HepG2 (cell line): ENCODE results near the gene TAF7. TPM values are rescaled to one million over a fixed set of nuclear protein-coding genes. Genes with fewer than 3 reads are reported as not detected.
A peak's percentile ranks its signal among the peaks of the same experiment; 100 is the strongest.

Experiments used
- ATAC-seq: fragments of 200-7000 bp; cut with Tn5 transposase; 3 replicates; pipeline ENCODE4 v1.9.1; 2020; ENCODE audit warnings: mild to moderate bottlenecking, moderate library complexity
- BruUV-seq: library from RNA; stranded (reverse); fragments of 400-500 nt; replicated peaks from 2 replicates; lab custom pipeline; 2021; lab: Mats Ljungman, UMichigan
- CTCF ChIA-PET: fragments of 300-600 bp; formaldehyde crosslinking; extraction: SDS; loops from one replicate; lab custom pipeline; 2021; ENCODE audit warnings: low total read pairs, inconsistent platforms, low intra/inter-chr PET ratio; lab: Yijun Ruan, JAX
- POLR2A ChIA-PET: fragments of 350-600 bp; sonication (Branson Sonifier 250); formaldehyde crosslinking; loops from one replicate; lab custom pipeline; 2020; ENCODE audit warnings: antibody characterized with exemption, inconsistent platforms; lab: Yijun Ruan, JAX
- DNase-seq: peaks from one replicate; pipeline ENCODE4 v3.0.0-alpha.2; 2015; ENCODE audit warnings: low spot score
- FAIRE-seq: peaks from 3 replicates; lab custom pipeline; 2011; peaks lifted over from hg19 to GRCh38; lab: Jason Lieb, UNC
- H2AFZ ChIP-seq: one replicate; pipeline ENCODE4 v1.6.1; 2011; ENCODE audit warnings: low read length, inconsistent platforms
- H3K27ac ChIP-seq: fragments of 300-600 bp; 3 replicates; pipeline ENCODE4 v1.8.0; 2011; ENCODE audit warnings: mixed run types, mild to moderate bottlenecking, mixed read lengths, low read length, inconsistent platforms; ENCODE audit not compliant: insufficient read depth; ENCODE audit errors: extremely low read length
- H3K27me3 ChIP-seq, 2 experiments: fragments of 200-600 bp in 1 of 2; 2 replicates in 1 of 2; 3 replicates in 1 of 2; pipeline versions ENCODE4 v1.6.0 to v1.8.0; 2011; ENCODE audit warnings: low read length in 2 of 2, mild to moderate bottlenecking in 2 of 2, moderate library complexity in 2 of 2, inconsistent platforms in 1 of 2; ENCODE audit not compliant: insufficient read depth in 2 of 2, control insufficient read depth in 1 of 2
- H3K36me3 ChIP-seq, 2 experiments: fragments of 200-600 bp in 1 of 2; replicated peaks in 1 of 2; 2 replicates in 1 of 2; 3 replicates in 1 of 2; pipeline versions ENCODE4 v1.5.1 to v1.8.0; 2011; ENCODE audit warnings: low read length in 2 of 2, inconsistent platforms in 1 of 2; ENCODE audit not compliant: insufficient read depth in 2 of 2, control insufficient read depth in 1 of 2
- H3K4me1 ChIP-seq: 2 replicates; pipeline ENCODE4 v1.5.1; 2012; ENCODE audit warnings: low read length, inconsistent platforms; ENCODE audit not compliant: insufficient read depth
- H3K4me2 ChIP-seq: 2 replicates; pipeline ENCODE4 v1.6.0; 2011; ENCODE audit warnings: low read depth, low read length, inconsistent platforms
- H3K4me3 ChIP-seq, 3 experiments: fragments of 200-600 bp in 1 of 3; sonication (generic), shearing (Covaris generic) in 1 of 3; replicated peaks in 1 of 3; 2 replicates each; pipeline ENCODE4 v1.5.1; 2011 to 2016; ENCODE audit warnings: low read length in 3 of 3, inconsistent platforms in 2 of 3, low read depth in 2 of 3, mild to moderate bottlenecking in 2 of 3, control low read depth in 1 of 3, mixed read lengths in 1 of 3; ENCODE audit not compliant: insufficient read depth in 1 of 3
- H3K79me2 ChIP-seq: one replicate; pipeline ENCODE4 v1.6.1; 2011; ENCODE audit warnings: low read length, inconsistent platforms; ENCODE audit not compliant: insufficient read depth
- H3K9ac ChIP-seq: 2 replicates; pipeline ENCODE4 v1.6.0; 2011; ENCODE audit warnings: mild to moderate bottlenecking, low read depth, low read length, inconsistent platforms; ENCODE audit not compliant: insufficient read depth
- H3K9me3 ChIP-seq: 2 replicates; pipeline ENCODE4 v1.5.1; 2012; ENCODE audit warnings: mild to moderate bottlenecking, low read length
- H4K20me1 ChIP-seq: 2 replicates; pipeline ENCODE4 v1.6.0; 2011; ENCODE audit warnings: inconsistent platforms, mild to moderate bottlenecking, low read length, moderate library complexity; ENCODE audit not compliant: insufficient read depth
- HNF1A ChIP-seq, 2 experiments: sonication (generic) in 1 of 2; formaldehyde crosslinking in 1 of 2; IDR thresholded peaks; 2 replicates each; pipeline versions ENCODE4 v1.4.0 to v1.6.1; 2016 to 2020; ENCODE audit warnings: borderline replicate concordance in 1 of 2, low read depth in 1 of 2, mild to moderate bottlenecking in 1 of 2, missing genetic modification reagents in 1 of 2
- KAT2B ChIP-seq: fragments of 150-350 bp; IDR thresholded peaks from 2 replicates; pipeline ENCODE4 v1.6.1; 2014; ENCODE audit warnings: low read depth, low read length, borderline replicate concordance
- NR2F1 ChIP-seq, 2 experiments: fragments of 450-650 bp in 1 of 2; formaldehyde crosslinking in 1 of 2; IDR thresholded peaks; 2 replicates each; pipeline versions ENCODE4 v1.5.0 to v1.6.1; 2016 to 2020; ENCODE audit warnings: mild to moderate bottlenecking in 1 of 2, missing compliant biosample characterization in 1 of 2, missing genetic modification reagents in 1 of 2, moderate library complexity in 1 of 2
- TCF12 ChIP-seq, 2 experiments: fragments of 450-650 bp in 1 of 2; sonication (generic) in 1 of 2; formaldehyde crosslinking in 1 of 2; IDR thresholded peaks; 2 replicates each; pipeline versions ENCODE4 v1.6.1 to v1.8.0; 2017 to 2022; ENCODE audit warnings: antibody characterized with exemption in 1 of 2, mild to moderate bottlenecking in 1 of 2, missing genetic modification reagents in 1 of 2, moderate library complexity in 1 of 2
- ZIK1 ChIP-seq: sonication (generic); formaldehyde crosslinking; IDR thresholded peaks from 2 replicates; pipeline ENCODE4 v1.5.0; 2020; ENCODE audit warnings: mild to moderate bottlenecking, low read depth, missing genetic modification reagents, borderline replicate concordance
- ZNF619 ChIP-seq: sonication (generic); formaldehyde crosslinking; IDR thresholded peaks from 2 replicates; pipeline ENCODE4 v1.4.0; 2020; ENCODE audit warnings: mild to moderate bottlenecking, missing genetic modification reagents
- ZNF768 ChIP-seq: sonication (generic); formaldehyde crosslinking; IDR thresholded peaks from 2 replicates; pipeline ENCODE4 v1.4.0; 2020; ENCODE audit warnings: missing genetic modification reagents
- WGBS: methylation state at CpG from one replicate; pipeline ENCODE4 v1.1.6; 2017; ENCODE audit warnings: low lambda C conversion rate; 5-methylcytosine and 5-hydroxymethylcytosine counted together
- in situ Hi-C: cut with HindIII; loops from 2 replicates; pipeline ENCODE4 v1.10.0; 2017; ENCODE audit warnings: low pct_unique_long_range_greater_than_20kb; ENCODE audit not compliant: extremely low pct_ligation_motif_present
- intact Hi-C: fragments of 100-400 bp; cut with micrococcal nuclease; formaldehyde crosslinking; loops from one replicate; pipeline ENCODE4 v1.10.0; 2022; ENCODE audit not compliant: unreplicated experiment
- polyA plus RNA-seq, 8 experiments: library from polyadenylated mRNA; depleted of rRNA in 3 of 8; stranded (reverse) in 7 of 8; unstranded in 1 of 8; fragments of >200 nt; fragmentation: Illumina TruSeq in 4 of 8; extraction: Trizol in 4 of 8; gene quantifications; 2 replicates each; pipeline versions ENCODE4 v1.2.1 to v1.2.3, GENCODE V29; 2011 to 2016; ENCODE audit warnings: low read depth in 4 of 8, missing spikeins in 1 of 8, mixed read lengths in 1 of 8; ENCODE audit not compliant: insufficient read depth in 1 of 8
- total RNA-seq, 5 experiments: library from RNA; depleted of rRNA; stranded (reverse); fragments of >200 nt; fragmentation: Illumina TruSeq; extraction: Trizol; gene quantifications; 2 replicates each; pipeline ENCODE4 v1.2.3, GENCODE V29; 2016; ENCODE audit warnings: low read depth in 1 of 5
- TF ChIP-seq, protein P1 (sequence below): sonication (generic); formaldehyde crosslinking; IDR thresholded peaks from 2 replicates; pipeline ENCODE4 v1.8.1; 2023; ENCODE audit warnings: missing genetic modification reagents, mild to moderate bottlenecking, borderline replicate concordance

Gene TAF7
- total and polyA plus RNA-seq, 2 of the 13 experiments (the other 11 are each of a cell fraction or from before 2014, with no cell fraction given) = 41.6 to 61.5 TPM

GRCh38 chr5:141319699-141320098 lies 885 bp downstream of the TAF7 start:
- no peak for TF ChIP-seq TCF12 (IDR thresholded peaks at IDR 0.05)
- TF ChIP-seq TCF12 (CRISPR knock-in tag; IDR thresholded peaks at IDR 0.05) = no peak
- TF ChIP-seq ZIK1 (CRISPR knock-in tag) = 0 out of 2 replicates have a peak, but pooled peaks have one; percentile 16
- TF ChIP-seq, all 625 proteins: peak for 1
- H3K27me3 ChIP-seq = no peaks in the 10 kb centered on the region; a peak in 1 of 5 replicates
- FAIRE-seq (no peak), ATAC-seq (no peak), DNase-seq (no peak)
- peaks cover 4 to 14% of the 10 kb centered on the region in 2 experiments for H3K36me3 ChIP-seq
- peaks cover 23% of the 10 kb centered on the region for H3K79me2 ChIP-seq
- no peaks in the 10 kb centered on the region for H4K20me1 ChIP-seq
- no peak overlapping the region for H3K9ac ChIP-seq
- ChIA-PET POLR2A (interaction anchor here (1.0 to 2.0 kb wide), 12 partner anchors 10 to 604 kb away, joined by 3 to 22 read pairs (median 4); partner anchors contain the start of genes DELE1, PCDHB2, PCDHGA1 and PCDHGB1), CTCF (interaction anchor here (2.2 kb wide), 1 partner anchor 244 kb away, joined by 9 read pairs; no protein-coding TSS in a partner anchor)
- H3K9me3 ChIP-seq = peaks cover 48% of the 10 kb centered on the region
- no peak overlapping the region for H3K27ac ChIP-seq
- peaks cover 26% of the 10 kb centered on the region for H3K4me1 ChIP-seq
- intact Hi-C loops (no loop called here), in situ Hi-C loops (no loop called here)
- H3K4me3 ChIP-seq = peak overlapping the region; percentile 21 to 83 (median 72); a peak in 4 of 6 replicates
- H2AFZ ChIP-seq = no peak overlapping the region
- no TSS peak for BruUV-seq
- WGBS = 85% methylated on average over 5 of the region's 5 CpGs
- H3K4me2 ChIP-seq = peak overlapping the region; percentile 75

DNA sequence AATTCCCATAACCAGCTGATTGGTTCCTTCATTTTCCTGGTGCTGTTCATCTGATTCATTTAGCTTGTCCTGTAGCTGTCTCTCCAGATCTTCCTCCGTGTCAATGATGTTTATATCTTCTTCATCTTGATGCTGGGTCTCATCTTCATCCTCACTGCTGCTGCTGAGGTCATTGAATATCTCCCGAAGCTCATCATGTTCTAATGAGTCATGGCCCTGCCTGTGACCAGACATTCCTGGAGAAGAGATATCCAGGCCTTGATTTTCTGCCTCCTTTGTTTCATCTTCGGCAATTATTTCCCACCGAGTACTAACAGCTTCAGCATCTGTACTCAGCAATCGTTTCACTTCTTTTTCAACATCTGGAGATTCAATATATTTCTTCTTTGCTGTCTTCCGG lies 1.4 kb downstream of the TAF7 start:
- peaks cover 4 to 14% of the 10 kb centered on the region in 2 experiments for H3K36me3 ChIP-seq
- no peak overlapping the region for H2AFZ ChIP-seq
- in situ Hi-C loops = no loop called here
- ChIA-PET POLR2A (no interaction called here), CTCF (no interaction called here)
- DNase-seq (no peak), ATAC-seq (no peak), FAIRE-seq (no peak)
- 96% methylated on average over 6 of the region's 6 CpGs for WGBS
- no peak overlapping the region; a peak in 1 of 6 replicates for H3K4me3 ChIP-seq
- H4K20me1 ChIP-seq = no peaks in the 10 kb centered on the region
- H3K4me2 ChIP-seq = peak overlapping the region; percentile 75
- peaks cover 26% of the 10 kb centered on the region for H3K4me1 ChIP-seq
- BruUV-seq = no TSS peak
- intact Hi-C loops = no loop called here
- peaks cover 48% of the 10 kb centered on the region for H3K9me3 ChIP-seq
- no peak overlapping the region for H3K27ac ChIP-seq
- H3K27me3 ChIP-seq = no peaks in the 10 kb centered on the region; a peak in 1 of 5 replicates
- H3K9ac ChIP-seq = no peak overlapping the region
- peaks cover 23% of the 10 kb centered on the region for H3K79me2 ChIP-seq
- TF ChIP-seq, protein P1, sequence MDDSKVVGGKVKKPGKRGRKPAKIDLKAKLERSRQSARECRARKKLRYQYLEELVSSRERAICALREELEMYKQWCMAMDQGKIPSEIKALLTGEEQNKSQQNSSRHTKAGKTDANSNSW (CRISPR knock-in tag) = no peak
- TF ChIP-seq ZNF619 (CRISPR knock-in tag) (no peak), KAT2B (no peak), NR2F1 (CRISPR knock-in tag; IDR thresholded peaks at IDR 0.05) (no peak), ZNF768 (no peak), HNF1A (IDR thresholded peaks at IDR 0.05; ENCODE audit: low read depth) (no peak), HNF1A (CRISPR knock-in tag; IDR thresholded peaks at IDR 0.05; ENCODE audit: borderline replicate concordance) (no peak)
